NT2/D1 (cell line): ENCODE measurements around the gene RIPK4.

Source experiments
- DNase-seq: peaks from one replicate; pipeline ENCODE4 v3.0.0-alpha.2; 2011; ENCODE audit warnings: low read depth, low spot score
- H3K27me3 ChIP-seq: 2 replicates; pipeline ENCODE4 v1.6.0; 2011; ENCODE audit warnings: mild to moderate bottlenecking; ENCODE audit not compliant: insufficient read length, insufficient read depth
- H3K36me3 ChIP-seq: 2 replicates; pipeline ENCODE4 v1.6.1; 2011; ENCODE audit warnings: mild to moderate bottlenecking, low read length, mixed read lengths; ENCODE audit not compliant: insufficient read depth, insufficient read length
- H3K4me1 ChIP-seq: 2 replicates; pipeline ENCODE4 v1.5.1; 2011; ENCODE audit not compliant: insufficient read depth, insufficient read length
- H3K4me3 ChIP-seq: 2 replicates; pipeline ENCODE4 v1.5.1; 2011; ENCODE audit warnings: low read depth; ENCODE audit not compliant: insufficient read length
- H3K9ac ChIP-seq: 2 replicates; pipeline ENCODE4 v1.6.0; 2011; ENCODE audit warnings: low read depth; ENCODE audit not compliant: insufficient read length
- H3K9me3 ChIP-seq: 2 replicates; pipeline ENCODE4 v1.5.1; 2011; ENCODE audit warnings: mild to moderate bottlenecking, low read length; ENCODE audit not compliant: insufficient read depth
- SUZ12 ChIP-seq: IDR thresholded peaks from 2 replicates; pipeline ENCODE4 v1.6.1; 2011; ENCODE audit not compliant: insufficient read length, insufficient read depth; ENCODE audit errors: extremely low read depth
- YY1 ChIP-seq: IDR thresholded peaks from 2 replicates; pipeline ENCODE4 v1.6.1; 2011; ENCODE audit not compliant: insufficient read length, insufficient read depth
- ZNF274 ChIP-seq: IDR thresholded peaks from 2 replicates; pipeline ENCODE4 v1.6.1; 2011; ENCODE audit warnings: mild to moderate bottlenecking, low read depth, low read length

RIPK4 gene

DNA sequence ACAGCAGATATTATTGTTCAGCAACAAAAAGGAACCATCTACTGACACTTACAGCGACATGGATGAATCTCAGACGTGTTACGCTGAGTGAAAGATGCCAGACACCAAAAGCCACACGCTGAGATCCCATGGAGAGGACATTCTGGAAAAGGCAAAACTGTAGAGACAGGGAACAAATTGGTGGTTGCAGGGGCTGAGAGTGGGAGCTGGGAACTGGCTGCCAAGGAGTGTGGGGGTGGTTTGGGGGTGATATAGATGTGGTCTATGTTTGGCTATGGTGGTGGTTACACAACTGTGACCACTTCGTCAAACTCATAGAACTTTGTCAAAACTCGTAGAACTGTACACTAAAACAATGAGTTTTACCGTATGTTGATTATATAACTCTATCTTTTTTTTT, 57.7 kb downstream of the RIPK4 start:
- Histone ChIP-seq H3K4me1 (peaks cover 21% of the 10 kb centered on the region), H3K9me3 (no peaks in the 10 kb centered on the region; the same call in 1 of the 2 replicates), H3K36me3 (no peaks in the 10 kb centered on the region), H3K27me3 (peaks cover 3% of the 10 kb centered on the region), H3K9ac (no peak overlapping the region), H3K4me3 (no peak overlapping the region)
- no peak for DNase-seq
- TF ChIP-seq SUZ12 (no peak), ZNF274 (no peak), YY1 (no peak)

DNA sequence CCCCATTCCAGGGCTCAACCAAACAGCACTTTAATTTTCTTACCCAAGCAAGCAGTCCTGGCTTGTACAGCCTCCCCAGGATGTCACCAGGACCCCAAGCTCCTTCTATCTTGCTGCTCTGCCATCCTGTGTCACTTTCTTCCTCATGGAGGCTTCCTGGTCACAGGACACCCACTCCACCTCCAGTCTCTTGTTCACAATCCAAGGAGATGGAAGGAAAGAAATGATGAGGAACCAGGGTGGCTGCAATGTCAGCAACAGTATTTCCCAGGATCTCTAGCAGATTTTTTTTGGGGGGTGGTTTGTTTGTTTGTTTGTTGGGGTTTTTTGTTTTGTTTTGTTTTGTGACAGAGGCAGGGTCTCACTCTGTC, 58.9 kb downstream of the RIPK4 start:
- Histone ChIP-seq H3K4me1 (peaks cover 17% of the 10 kb centered on the region), H3K36me3 (no peaks in the 10 kb centered on the region), H3K27me3 (no peaks in the 10 kb centered on the region), H3K9ac (no peak overlapping the region), H3K4me3 (no peak overlapping the region), H3K9me3 (no peaks in the 10 kb centered on the region; the same call in 1 of the 2 replicates)
- DNase-seq, result no peak
- TF ChIP-seq YY1 (no peak), ZNF274 (no peak), SUZ12 (no peak)

DNA sequence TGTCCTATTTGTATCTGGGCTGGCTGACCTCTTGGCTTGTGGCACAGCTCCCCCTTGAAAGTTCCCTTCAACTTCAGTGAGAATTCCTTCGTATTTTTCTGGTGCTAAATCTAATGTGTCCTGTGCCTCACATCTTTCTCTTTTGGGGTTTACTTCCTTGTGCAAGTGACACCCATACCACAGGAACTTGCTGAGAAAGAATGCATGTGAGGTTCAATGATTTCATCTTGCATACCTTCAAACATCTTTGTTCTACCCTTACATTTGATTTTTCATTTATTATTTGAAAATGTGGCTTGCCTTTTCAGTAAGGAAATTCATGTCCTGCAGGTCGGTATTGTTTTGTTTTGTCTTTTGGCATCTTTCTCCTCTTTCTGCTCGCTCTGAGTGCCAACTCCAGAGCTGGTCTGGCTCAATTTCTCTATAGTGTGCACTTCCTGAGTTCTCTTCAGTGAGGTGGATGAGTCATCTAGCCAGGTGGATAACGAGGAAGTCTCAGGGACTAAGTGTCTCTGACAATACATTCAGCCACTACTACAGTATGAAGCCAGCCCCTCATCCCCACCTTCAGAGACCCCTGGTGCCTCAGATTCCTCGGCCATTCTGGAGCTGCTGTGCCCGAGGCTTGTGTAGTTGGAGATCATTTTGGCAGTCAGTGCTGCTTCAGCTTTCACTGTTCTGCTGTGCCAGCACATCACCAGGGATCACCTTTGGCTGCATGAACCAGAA, 59.5 kb downstream of the RIPK4 start:
- Histone ChIP-seq H3K4me1 (peaks cover 17% of the 10 kb centered on the region), H3K9ac (no peak overlapping the region)
- DNase-seq, result no peak

DNA sequence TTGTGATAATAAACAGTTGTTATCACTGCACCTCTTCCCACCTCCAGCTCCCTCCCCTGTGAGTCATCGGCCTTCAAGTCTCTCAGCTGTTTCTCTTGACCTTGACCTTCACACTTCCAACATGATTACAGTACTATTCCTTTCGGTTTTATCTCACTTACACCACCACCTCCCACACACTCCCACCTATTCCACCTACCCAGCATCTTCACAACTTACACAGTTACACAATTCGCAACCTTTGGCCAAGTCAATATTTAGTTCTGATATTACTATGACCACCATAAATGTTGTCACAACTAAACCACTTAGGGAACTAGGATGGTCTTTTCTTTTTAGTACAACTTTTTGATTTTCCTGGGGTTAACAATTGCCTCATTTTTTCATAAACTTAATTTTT, 60.2 kb downstream of the RIPK4 start:
- H3K27me3 ChIP-seq, result no peaks in the 10 kb centered on the region
- peaks cover 16% of the 10 kb centered on the region for H3K4me1 ChIP-seq
- H3K4me3 ChIP-seq, result no peak overlapping the region
- DNase-seq, result no peak
- H3K9ac ChIP-seq, result no peak overlapping the region
- no peak for TF ChIP-seq YY1
- no peak for TF ChIP-seq ZNF274
- no peak for TF ChIP-seq SUZ12
- no peaks in the 10 kb centered on the region; the same call in 1 of the 2 replicates for H3K9me3 ChIP-seq
- H3K36me3 ChIP-seq, result no peaks in the 10 kb centered on the region

More for the DNA sequence above, 59.5 kb downstream of the RIPK4 start:
- H3K4me3 ChIP-seq, result no peak overlapping the region
- H3K36me3 ChIP-seq, result no peaks in the 10 kb centered on the region
- no peaks in the 10 kb centered on the region; the same call in 1 of the 2 replicates for H3K9me3 ChIP-seq
- no peak for TF ChIP-seq YY1
- no peak for TF ChIP-seq ZNF274
- TF ChIP-seq SUZ12, result no peak
- H3K27me3 ChIP-seq, result no peaks in the 10 kb centered on the region

DNA sequence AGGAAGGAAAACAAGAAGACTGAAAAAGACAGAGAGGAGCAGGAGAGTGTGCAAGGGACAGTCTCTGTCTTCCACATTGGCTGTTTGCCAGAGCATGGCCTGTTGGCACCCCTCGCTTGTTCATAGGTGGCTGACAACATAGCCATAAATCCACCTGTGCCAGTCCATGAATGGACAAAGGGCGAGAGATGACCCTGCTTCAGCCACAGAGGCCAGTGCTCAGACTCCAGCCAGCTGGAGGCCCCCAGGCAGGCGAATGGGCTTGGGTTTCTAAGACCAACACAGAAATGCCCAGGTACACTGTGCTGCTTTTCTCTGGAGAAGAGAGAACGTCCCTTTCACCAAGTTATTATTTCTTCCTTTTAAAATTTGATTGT, 60.6 kb downstream of the RIPK4 start:
- H3K4me3 ChIP-seq, result no peak overlapping the region
- no peaks in the 10 kb centered on the region; the same call in 1 of the 2 replicates for H3K9me3 ChIP-seq
- H3K27me3 ChIP-seq, result no peaks in the 10 kb centered on the region
- no peak overlapping the region for H3K9ac ChIP-seq
- no peak for DNase-seq
- H3K36me3 ChIP-seq, result no peaks in the 10 kb centered on the region
- TF ChIP-seq ZNF274 (no peak), YY1 (no peak), SUZ12 (no peak)
- H3K4me1 ChIP-seq, result peaks cover 14% of the 10 kb centered on the region

DNA sequence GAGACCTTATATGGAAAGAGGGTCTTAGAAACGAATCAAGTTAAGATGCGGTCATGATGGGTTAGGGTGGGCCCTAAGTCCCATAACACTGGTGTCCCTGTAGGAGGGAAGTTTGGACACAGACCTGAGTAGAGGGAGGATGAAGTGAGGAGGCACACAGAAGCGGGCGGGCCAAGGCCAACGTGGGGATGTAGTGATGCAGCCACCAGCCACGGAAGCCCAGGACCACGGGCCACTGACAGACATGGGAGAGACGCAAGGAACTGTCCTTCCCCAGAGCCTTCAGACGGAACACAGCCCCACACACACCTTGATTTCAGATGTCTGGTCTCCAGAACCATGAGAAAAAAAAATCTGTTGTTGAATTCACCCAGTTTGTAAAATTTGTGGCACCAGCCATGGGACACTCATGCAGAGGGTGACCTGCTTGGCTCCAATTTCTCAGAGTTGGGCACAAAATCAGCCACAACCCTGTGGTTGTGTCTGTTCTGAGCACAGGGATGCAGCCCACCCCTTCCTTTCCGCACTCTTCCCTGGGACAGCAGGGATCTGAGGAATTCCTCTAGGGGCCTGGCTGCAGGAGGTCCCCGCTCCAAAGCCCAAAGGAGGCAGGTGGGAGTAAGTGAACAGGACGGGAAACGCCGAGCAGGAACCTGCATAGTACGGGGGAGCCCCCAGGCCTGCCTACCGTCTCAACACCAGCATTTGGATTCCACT, 61.1 kb downstream of the RIPK4 start:
- DNase-seq, result no peak
- TF ChIP-seq ZNF274 (no peak), SUZ12 (no peak), YY1 (no peak)
- H3K36me3 ChIP-seq, result no peaks in the 10 kb centered on the region
- H3K9me3 ChIP-seq, result no peaks in the 10 kb centered on the region; the same call in 1 of the 2 replicates
- no peak overlapping the region for H3K9ac ChIP-seq
- no peak overlapping the region for H3K4me3 ChIP-seq
- peaks cover 8% of the 10 kb centered on the region for H3K4me1 ChIP-seq
- H3K27me3 ChIP-seq, result no peaks in the 10 kb centered on the region

DNA sequence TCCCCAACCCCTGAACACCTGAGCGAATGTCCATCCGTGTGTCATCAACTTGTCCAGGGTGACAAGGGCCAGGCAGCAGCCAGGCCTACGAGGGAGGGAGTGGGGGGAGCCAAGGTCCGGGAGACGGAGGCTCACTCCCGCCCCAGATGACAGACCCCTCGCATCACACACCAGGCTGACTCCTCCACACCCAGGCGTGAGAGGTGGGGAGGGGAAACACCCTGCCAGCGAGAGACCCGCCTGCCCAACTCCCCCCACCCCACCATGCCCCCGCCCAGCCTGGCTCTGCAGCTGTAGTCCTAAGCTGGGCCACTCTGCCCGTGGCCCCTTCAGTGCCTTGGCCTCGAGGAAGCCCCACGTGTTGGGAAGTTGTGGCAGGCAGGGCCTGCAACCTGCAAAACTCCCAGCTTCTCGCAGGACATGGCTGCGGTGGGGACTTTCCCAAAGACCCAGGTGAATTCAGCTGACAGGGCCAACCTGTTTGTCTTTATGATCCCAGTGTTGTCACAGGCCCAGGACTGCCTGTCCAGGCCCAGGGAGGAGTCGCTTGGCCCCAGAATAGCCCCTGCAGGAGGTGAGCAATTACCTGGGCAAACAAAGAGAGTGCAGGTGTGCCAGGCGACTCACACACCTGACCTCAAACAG, 62.9 kb downstream of the RIPK4 start:
- no peak for DNase-seq
- Histone ChIP-seq H3K9me3 (no peaks in the 10 kb centered on the region; the same call in 1 of the 2 replicates), H3K36me3 (no peaks in the 10 kb centered on the region), H3K4me1 (peaks cover 5% of the 10 kb centered on the region), H3K4me3 (no peak overlapping the region), H3K9ac (no peak overlapping the region), H3K27me3 (no peaks in the 10 kb centered on the region)
- TF ChIP-seq YY1 (no peak), ZNF274 (no peak), SUZ12 (no peak)
